ENCODE measurements around the gene PLCD3.

Gene PLCD3

DNA sequence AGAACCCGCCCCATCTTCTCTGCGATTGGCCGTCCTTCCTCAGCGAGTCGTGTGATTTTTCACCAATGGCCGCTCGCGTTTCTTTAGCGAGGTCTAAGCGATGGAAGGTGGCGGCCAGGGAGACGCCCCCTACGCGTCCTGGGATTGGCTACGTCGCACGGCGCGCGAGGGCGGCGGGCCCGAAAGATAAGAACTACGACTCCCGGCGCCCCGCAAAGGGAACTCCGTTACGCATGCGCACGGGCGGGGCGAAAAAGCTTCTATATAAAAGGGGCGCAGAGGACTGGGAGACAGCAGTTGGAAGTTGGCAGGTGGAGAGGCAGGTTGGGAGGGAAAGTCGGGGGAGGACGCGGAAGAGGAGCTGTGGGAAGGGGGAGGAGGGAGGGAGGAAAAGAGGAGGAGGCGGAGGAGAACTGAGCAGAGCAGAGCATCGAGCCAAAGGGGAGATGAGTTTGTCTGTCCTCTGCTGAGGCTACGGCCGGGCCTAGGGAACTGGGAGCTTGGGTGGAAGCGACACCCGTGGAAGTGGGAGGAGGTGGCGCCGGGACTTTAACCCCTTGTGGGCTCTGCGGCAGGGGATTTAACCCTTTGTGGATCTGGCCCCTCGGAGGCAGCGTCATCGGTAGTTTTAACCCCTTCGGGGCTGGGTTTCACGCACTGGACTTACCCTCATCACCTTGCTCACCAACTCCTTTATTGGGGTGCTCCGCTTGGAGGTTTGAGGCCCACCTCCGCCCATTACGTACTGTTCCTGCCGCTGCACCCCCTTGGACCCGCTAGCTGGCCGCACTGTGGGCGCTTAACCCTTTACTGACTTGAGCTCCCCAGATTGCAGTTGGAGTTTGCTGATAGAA is 16.1 kb upstream of the PLCD3 start, which contains the start of gene HEXIM1:
HEXIM1 (plus strand) TSS at position 293 of the 854 bp plus-strand sequence. CDS start 716 bp downstream, outside the sequence.
- DNase-seq (ENCODE audit: low read depth, low spot score), result peak; percentile 97
- peaks cover 11% of the 10 kb centered on the region for H3K36me3 ChIP-seq (ENCODE audit: insufficient read depth, insufficient read length, low read length)
- no peaks in the 10 kb centered on the region for H3K9me3 ChIP-seq (ENCODE audit: insufficient read depth, low read length)
- H3K4me1 ChIP-seq (ENCODE audit: insufficient read depth, insufficient read length), result peaks cover 8% of the 10 kb centered on the region
- TF ChIP-seq YY1 (IDR thresholded peaks at IDR 0.05; ENCODE audit: insufficient read depth, insufficient read length) (no peak), SUZ12 (IDR thresholded peaks at IDR 0.05; ENCODE audit: extremely low read depth, insufficient read depth, insufficient read length) (no peak), ZNF274 (IDR thresholded peaks at IDR 0.05; ENCODE audit: low read depth, low read length) (no peak)
- no peaks in the 10 kb centered on the region for H3K27me3 ChIP-seq (ENCODE audit: insufficient read depth, insufficient read length)
- peak within 1 kb of the TSS; percentile 98 for H3K4me3 ChIP-seq (ENCODE audit: insufficient read length, low read depth)
- H3K9ac ChIP-seq (ENCODE audit: insufficient read length, low read depth), result peak within 1 kb of the TSS; percentile 97

DNA sequence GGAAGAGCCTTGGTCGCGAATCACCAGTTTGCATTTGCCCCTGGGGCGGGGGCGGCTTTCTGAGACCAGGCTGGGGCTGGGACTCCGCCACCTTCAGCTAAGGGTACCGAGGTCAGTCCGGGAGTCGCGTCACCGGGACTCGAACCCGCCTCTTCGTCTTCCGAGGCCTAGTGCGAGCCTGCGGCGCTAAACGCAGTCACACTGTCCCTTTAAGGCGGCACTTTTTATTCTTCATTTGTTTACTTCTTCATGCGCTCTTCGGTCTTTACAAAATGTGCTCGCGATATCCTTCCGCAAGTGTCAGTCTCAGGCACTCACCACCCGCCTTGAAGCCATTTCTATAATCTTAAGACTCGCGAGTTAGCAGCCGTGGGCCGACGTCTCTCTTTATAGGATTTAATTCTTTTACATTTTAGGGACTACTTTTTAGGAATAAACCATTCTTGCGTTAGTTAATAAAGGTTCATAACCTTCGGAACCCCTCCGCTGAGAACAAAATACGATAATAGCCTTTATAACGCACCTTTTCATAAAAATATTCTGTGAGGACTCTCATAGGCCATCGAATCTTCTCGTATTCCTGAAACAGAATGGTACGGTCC is 15.4 kb upstream of the PLCD3 start:
- Histone ChIP-seq H3K36me3 (ENCODE audit: insufficient read depth, insufficient read length, low read length) (peaks cover 11% of the 10 kb centered on the region), H3K4me3 (ENCODE audit: insufficient read length, low read depth) (peak overlapping the region; percentile 79), H3K27me3 (ENCODE audit: insufficient read depth, insufficient read length) (no peaks in the 10 kb centered on the region), H3K9ac (ENCODE audit: insufficient read length, low read depth) (peak overlapping the region; percentile 87), H3K9me3 (ENCODE audit: insufficient read depth, low read length) (no peaks in the 10 kb centered on the region), H3K4me1 (ENCODE audit: insufficient read depth, insufficient read length) (peaks cover 14% of the 10 kb centered on the region)
- TF ChIP-seq YY1 (IDR thresholded peaks at IDR 0.05; ENCODE audit: insufficient read depth, insufficient read length), result no peak
- no peak for TF ChIP-seq SUZ12 (IDR thresholded peaks at IDR 0.05; ENCODE audit: extremely low read depth, insufficient read depth, insufficient read length)
- TF ChIP-seq ZNF274 (IDR thresholded peaks at IDR 0.05; ENCODE audit: low read depth, low read length), result no peak
- DNase-seq (ENCODE audit: low read depth, low spot score), result no peak

DNA sequence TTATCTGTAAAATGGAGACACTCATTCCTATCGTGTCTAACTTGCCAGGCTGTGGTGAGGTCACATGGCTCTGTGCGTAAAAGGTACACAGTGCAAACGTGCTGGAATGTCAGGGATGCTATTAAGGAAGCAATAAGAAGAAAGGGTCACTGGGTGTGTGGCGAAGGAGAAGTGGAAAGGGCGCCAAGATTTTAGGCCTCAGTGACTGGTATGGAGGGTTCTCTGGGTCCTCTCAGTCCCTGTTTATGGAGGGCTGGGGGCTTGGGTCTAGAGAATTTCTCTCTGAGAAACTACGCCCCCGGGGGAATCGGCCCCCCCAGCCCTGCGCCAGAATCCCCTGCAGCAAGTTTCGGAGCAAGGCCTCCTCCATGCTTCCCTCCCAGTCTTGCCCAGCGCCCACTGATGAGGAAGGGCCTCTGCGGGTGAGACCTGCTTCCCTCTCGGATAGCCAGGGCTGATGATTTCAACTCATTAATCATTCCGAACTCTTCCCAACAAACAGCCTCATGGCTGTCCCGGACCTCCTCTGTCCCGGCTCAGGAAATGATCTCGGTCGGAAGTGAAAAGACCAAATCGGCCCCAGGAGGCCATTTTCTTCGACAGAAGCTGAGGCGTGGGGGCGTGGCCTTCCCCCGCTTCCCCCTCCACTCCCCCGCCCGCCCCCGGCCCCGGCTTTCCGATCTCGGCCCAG is 14.7 kb upstream of the PLCD3 start:
- Histone ChIP-seq H3K36me3 (ENCODE audit: insufficient read depth, insufficient read length, low read length) (peaks cover 11% of the 10 kb centered on the region), H3K9me3 (ENCODE audit: insufficient read depth, low read length) (no peaks in the 10 kb centered on the region), H3K4me1 (ENCODE audit: insufficient read depth, insufficient read length) (peaks cover 14% of the 10 kb centered on the region), H3K4me3 (ENCODE audit: insufficient read length, low read depth) (peak overlapping the region; percentile 79), H3K9ac (ENCODE audit: insufficient read length, low read depth) (peak overlapping the region; percentile 95), H3K27me3 (ENCODE audit: insufficient read depth, insufficient read length) (no peaks in the 10 kb centered on the region)
- DNase-seq (ENCODE audit: low read depth, low spot score), result no peak
- no peak for TF ChIP-seq YY1 (IDR thresholded peaks at IDR 0.05; ENCODE audit: insufficient read depth, insufficient read length)
- no peak for TF ChIP-seq SUZ12 (IDR thresholded peaks at IDR 0.05; ENCODE audit: extremely low read depth, insufficient read depth, insufficient read length)
- TF ChIP-seq ZNF274 (IDR thresholded peaks at IDR 0.05; ENCODE audit: low read depth, low read length), result no peak

- TF ChIP-seq YY1 (IDR thresholded peaks at IDR 0.05; ENCODE audit: insufficient read depth, insufficient read length), result no peak
- no peak for TF ChIP-seq SUZ12 (IDR thresholded peaks at IDR 0.05; ENCODE audit: extremely low read depth, insufficient read depth, insufficient read length)
- TF ChIP-seq ZNF274 (IDR thresholded peaks at IDR 0.05; ENCODE audit: low read depth, low read length), result no peak
- Histone ChIP-seq H3K27me3 (ENCODE audit: insufficient read depth, insufficient read length) (no peaks in the 10 kb centered on the region), H3K9ac (ENCODE audit: insufficient read length, low read depth) (peak overlapping the region; percentile 95), H3K4me1 (ENCODE audit: insufficient read depth, insufficient read length) (peaks cover 14% of the 10 kb centered on the region), H3K4me3 (ENCODE audit: insufficient read length, low read depth) (peak overlapping the region; percentile 79), H3K36me3 (ENCODE audit: insufficient read depth, insufficient read length, low read length) (peaks cover 11% of the 10 kb centered on the region), H3K9me3 (ENCODE audit: insufficient read depth, low read length) (no peaks in the 10 kb centered on the region)
- no peak for DNase-seq (ENCODE audit: low read depth, low spot score)
These were observed 14.2 kb upstream of the PLCD3 start for GRCh38 chr17:45146592-45146889.

GRCh38 chr17:45146166-45146565 is 13.9 kb upstream of the PLCD3 start:
- peak overlapping the region; percentile 37 for H3K9ac ChIP-seq (ENCODE audit: insufficient read length, low read depth)
- no peak overlapping the region for H3K4me3 ChIP-seq (ENCODE audit: insufficient read length, low read depth)
- H3K9me3 ChIP-seq (ENCODE audit: insufficient read depth, low read length), result no peaks in the 10 kb centered on the region
- no peaks in the 10 kb centered on the region for H3K27me3 ChIP-seq (ENCODE audit: insufficient read depth, insufficient read length)
- peaks cover 11% of the 10 kb centered on the region for H3K36me3 ChIP-seq (ENCODE audit: insufficient read depth, insufficient read length, low read length)
- DNase-seq (ENCODE audit: low read depth, low spot score), result no peak
- peaks cover 14% of the 10 kb centered on the region for H3K4me1 ChIP-seq (ENCODE audit: insufficient read depth, insufficient read length)
- no peak for TF ChIP-seq ZNF274 (IDR thresholded peaks at IDR 0.05; ENCODE audit: low read depth, low read length)
- TF ChIP-seq YY1 (IDR thresholded peaks at IDR 0.05; ENCODE audit: insufficient read depth, insufficient read length), result no peak
- TF ChIP-seq SUZ12 (IDR thresholded peaks at IDR 0.05; ENCODE audit: extremely low read depth, insufficient read depth, insufficient read length), result no peak

GRCh38 chr17:45145035-45145389 is 12.7 kb upstream of the PLCD3 start:
- no peaks in the 10 kb centered on the region for H3K27me3 ChIP-seq (ENCODE audit: insufficient read depth, insufficient read length)
- peaks cover 14% of the 10 kb centered on the region for H3K4me1 ChIP-seq (ENCODE audit: insufficient read depth, insufficient read length)
- peak overlapping the region; percentile 27 for H3K4me3 ChIP-seq (ENCODE audit: insufficient read length, low read depth)
- no peaks in the 10 kb centered on the region for H3K9me3 ChIP-seq (ENCODE audit: insufficient read depth, low read length)
- DNase-seq (ENCODE audit: low read depth, low spot score), result no peak
- peaks cover 7% of the 10 kb centered on the region for H3K36me3 ChIP-seq (ENCODE audit: insufficient read depth, insufficient read length, low read length)
- TF ChIP-seq YY1 (IDR thresholded peaks at IDR 0.05; ENCODE audit: insufficient read depth, insufficient read length) (no peak), ZNF274 (IDR thresholded peaks at IDR 0.05; ENCODE audit: low read depth, low read length) (no peak), SUZ12 (IDR thresholded peaks at IDR 0.05; ENCODE audit: extremely low read depth, insufficient read depth, insufficient read length) (no peak)
- peak overlapping the region; percentile 81 for H3K9ac ChIP-seq (ENCODE audit: insufficient read length, low read depth)

All from NT2/D1 (cell line).